Activated CD4-positive, CD25-positive, alpha-beta regulatory T cell treated with anti-CD3 and anti-CD28 coated beads, Interleukin-2, amount 50 U/mL, for 16 hours (primary cell): ENCODE data around the gene AGAP2.
A peak's percentile ranks its signal among the peaks of the same experiment; 100 is the strongest.

Source experiments
- DNase-seq: peaks from one replicate; pipeline ENCODE4 v3.0.0-alpha.2; 2020; ENCODE audit warnings: low read depth, low spot score

AGAP2 gene

DNA sequence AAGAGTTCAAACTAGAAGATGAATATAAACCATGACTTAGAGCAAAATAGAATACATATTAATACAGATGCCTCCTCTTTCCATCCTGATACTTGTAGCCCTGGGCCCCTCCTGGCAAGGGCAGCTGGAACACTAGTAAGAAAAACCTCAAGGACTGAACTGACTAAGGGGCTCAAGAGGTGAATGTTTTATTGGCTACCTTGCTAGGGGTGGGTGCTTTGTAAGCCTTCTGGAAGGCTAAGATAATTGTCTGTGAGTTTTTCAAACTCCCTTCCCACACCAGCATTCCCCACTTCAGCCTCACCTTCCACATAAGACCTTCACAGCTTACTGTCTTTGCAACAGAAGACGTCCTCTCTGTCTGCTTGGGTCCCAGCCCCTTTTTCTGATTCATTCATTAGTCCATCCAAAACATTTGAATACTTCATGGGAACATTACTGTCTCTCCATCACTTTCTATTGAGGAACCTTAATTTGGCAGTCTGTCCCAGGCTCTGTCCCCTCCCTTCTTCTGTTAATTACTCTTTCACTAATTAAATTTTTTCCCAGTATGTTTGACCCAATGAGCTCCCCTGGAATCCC lies 15.3 kb upstream of the AGAP2 start:
- no peak for DNase-seq

DNA sequence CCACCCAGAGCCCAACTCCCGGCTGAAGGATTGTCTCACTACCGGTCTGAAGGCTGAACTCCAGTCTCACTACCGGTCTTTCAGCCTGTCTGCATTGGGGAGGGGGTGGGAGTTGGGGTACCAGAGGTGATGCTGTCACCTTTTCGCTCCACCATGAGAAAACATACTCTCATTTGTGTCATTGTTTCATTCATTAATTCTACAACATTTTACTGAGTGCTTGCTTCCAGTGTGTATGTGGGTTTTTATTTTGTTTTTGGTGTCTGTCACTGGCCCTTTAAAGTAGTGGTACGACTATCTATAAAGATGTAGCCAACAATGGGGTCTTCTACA lies 14.1 kb upstream of the AGAP2 start:
- no peak for DNase-seq

GRCh38 chr12:57751788-57752667 lies 13.5 kb upstream of the AGAP2 start, which contains the start of gene CDK4:
TSS of gene CDK4 (minus strand) at chr12:57752310. CDS start at chr12:57751717, 593 bp downstream.
- DNase-seq = peak; percentile 96

- DNase-seq = no peak
Measured at GRCh38 chr12:57751432-57751787, 12.9 kb upstream of the AGAP2 start.

- DNase-seq = no peak
Measured at GRCh38 chr12:57750561-57751431, 12.3 kb upstream of the AGAP2 start.

GRCh38 chr12:57749061-57749460 lies 10.5 kb upstream of the AGAP2 start:
- no peak for DNase-seq

GRCh38 chr12:57746025-57746424 lies 7.5 kb upstream of the AGAP2 start:
- DNase-seq = no peak

- DNase-seq = no peak
Measured at GRCh38 chr12:57745485-57745881, 6.9 kb upstream of the AGAP2 start.

DNA sequence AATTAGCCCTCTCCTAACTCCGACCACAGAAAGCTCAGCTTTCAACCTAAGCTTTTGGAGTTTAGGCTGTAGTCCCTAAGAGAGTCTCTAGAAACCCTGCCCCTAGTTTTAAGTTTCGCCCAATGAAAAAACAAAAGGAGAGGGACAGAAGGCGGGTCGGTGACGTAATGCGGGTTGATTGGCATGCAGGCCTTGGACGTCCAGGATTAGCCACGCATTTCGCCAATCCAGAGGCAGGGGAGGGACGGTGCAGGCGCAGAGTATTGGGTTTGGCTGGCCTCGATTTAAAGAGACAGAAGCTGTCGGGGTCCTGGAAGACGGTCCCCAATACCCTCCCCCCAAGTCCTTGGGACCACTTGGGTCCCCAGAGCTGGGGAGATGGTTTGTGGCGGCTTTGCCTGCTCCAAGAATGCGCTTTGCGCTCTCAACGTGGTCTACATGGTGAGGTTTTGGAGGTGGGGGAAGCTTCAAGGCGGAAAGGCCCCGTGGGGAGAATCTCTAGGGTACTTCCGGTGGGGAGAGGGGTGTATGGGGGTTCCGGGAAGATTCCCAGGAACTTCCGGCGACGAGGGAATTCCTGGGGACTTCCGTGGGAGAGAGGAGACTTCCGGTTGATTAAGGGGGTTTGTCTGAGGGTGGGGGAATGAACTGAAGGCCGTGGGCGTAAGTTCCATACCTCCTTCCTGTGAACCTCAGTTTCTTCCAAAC lies 6.4 kb upstream of the AGAP2 start, which contains the start of gene TSPAN31:
Gene TSPAN31 (plus strand): TSS at position 263 of the 708 bp plus-strand sequence. CDS start 116 bp downstream, at position 379.
- peak; percentile 87 for DNase-seq

DNA sequence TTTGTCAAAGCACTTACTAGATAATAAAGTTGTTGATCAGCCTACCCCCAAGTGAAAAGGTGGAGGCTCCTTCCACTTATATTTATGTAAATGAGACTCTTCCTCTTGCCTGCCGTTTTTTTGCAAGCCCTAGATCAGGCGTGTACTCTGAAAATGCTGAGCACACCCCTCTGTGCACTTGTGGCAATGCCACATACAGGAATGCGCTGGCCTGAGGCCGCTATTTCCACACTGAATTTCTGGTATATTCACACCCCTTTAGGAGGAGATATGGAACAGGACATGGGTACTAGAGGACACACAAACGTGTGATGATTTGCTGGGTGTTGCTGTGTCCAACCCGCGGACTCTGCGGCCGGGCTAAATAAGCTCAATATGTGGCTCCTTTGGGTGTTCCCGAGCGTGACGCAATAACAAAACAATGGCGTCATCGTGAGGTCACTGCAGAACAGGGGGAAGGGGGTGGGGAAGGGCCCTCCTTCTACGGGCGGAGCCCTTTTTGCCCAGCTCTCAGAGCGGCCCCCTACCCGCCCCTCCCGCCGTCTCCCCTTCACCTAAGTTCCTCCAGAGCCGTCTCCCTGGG lies 5.7 kb upstream of the AGAP2 start:
- peak; percentile 53 for DNase-seq

- no peak for DNase-seq
Measured at GRCh38 chr12:57743769-57744168, 5.2 kb upstream of the AGAP2 start.

- peak; percentile 65 for DNase-seq
Measured at GRCh38 chr12:57741844-57742738, 3.5 kb upstream of the AGAP2 start.

DNA sequence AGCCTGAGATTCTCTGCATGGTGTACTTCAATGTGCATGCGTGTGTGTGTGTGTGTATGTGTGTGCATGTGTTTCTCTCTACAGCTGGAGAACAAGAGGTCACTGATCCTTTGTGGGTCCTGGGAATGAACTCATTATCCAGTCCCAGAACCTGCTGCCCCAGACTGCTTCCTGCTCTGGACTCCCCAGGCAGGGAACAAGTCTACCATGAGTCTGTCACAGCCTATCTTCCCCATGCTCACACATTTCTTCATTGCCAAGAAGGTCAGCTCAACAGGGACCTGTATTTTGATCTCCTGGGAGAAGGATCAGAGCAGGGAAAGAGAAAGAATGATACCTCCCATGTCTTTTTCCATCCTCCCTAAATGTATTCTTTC lies 2.9 kb upstream of the AGAP2 start:
- no peak for DNase-seq

- DNase-seq = peak; percentile 59
Measured at GRCh38 chr12:57740656-57741412, 2.3 kb upstream of the AGAP2 start.

DNA sequence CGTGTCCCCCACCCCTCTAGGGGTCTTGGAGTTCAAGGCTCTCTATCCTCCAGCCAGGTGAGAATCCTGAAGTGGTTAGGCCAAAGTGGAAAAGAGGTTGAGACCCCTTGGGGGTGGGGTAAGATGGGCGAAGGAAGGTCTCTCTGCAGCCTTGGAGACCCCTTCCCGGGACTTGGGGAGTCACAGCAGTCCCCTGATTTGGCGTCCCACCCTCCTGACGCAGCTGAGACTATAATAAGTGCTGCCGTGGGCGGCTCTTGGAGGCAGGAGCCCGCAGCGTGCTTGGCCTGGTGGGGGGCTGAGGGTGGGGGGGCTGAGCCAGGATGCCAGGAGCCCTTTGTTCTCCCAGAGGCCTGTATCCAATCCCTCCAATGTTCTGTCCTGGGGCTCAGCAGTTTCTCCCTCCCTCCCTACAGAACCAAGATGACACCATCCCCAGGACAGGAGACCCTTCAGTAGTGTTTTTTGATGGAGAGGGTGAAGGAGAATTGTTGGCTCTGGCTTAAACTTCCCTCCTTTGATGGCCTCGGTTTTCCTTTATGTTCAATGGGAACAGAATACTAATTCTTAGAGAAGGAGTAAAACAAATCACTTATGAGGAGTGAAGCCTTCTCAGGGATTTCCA lies 1.5 kb upstream of the AGAP2 start:
- no peak for DNase-seq

DNA sequence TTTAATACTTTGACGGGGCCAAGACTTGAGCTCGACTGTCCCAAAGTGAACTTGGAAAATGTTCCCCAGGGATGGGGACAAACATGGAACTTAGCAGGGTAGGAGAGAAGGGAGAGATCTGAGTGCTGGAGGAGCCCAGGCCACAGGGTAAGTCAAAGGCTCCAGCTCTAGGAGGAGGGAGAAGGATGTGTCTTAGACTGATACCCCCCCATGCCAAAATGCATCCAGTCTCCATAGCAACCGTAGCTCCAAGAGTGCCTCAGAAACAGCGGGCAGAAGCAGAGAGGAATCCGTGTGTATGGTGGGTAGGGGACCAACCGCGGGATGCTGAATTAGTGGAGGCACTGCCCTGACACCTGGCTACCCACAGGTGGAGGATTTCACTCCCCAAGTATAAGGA lies 845 bp upstream of the AGAP2 start:
- no peak for DNase-seq

DNA sequence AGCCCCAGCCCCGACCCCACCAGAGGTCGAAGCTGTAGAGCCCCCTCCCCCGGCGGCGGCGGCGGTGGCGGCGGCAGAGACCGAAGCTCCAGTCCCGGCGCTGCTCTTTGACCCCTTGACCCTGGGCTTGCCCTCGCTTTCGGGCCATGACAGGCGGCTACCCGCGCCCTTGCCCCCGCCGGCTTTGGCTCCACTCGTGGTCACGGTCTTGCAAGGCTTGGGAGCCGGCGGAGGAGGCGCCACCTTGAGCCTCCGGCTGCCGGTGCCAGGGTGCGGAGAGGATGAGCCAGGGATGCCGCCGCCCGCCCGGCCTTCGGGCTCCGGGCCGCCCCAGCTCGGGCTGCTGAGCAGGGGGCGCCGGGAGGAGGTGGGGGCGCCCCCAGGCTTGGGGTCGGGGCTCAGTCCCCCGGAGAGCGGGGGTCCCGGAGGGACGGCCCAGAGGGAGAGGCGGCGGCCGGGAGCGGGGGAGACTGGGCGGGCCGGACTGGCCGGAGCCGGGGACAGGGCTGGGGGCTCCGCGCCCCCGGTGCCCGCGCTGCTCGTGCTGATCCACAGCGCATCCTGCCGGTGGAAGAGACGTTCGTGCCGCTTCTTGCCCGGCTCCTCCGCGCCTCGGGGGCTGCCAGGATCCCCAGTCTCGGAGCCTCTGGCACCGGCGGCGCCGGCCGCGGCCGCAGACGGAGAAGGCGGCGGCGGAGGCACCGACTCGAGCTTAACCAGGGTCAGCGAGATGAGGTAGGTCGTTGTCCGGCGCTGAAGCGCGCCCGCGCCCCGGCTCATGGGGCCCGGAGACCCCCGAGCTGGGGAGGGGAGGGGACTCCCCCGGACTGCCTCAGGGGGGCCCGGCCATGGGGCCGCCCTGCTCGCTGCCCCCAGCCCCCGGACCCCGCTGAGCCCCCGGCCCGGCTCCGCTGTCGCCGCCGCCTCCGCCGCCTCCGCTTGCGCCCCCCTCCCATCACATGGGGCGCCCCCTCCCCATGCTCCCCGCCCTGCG lies 778 bp downstream of the AGAP2 start:
- no peak for DNase-seq
